GM21825 (cell line): ENCODE data around the gene TOR3A.

Source experiments
- ATAC-seq: cut with Tn5 transposase; IDR thresholded peaks from one replicate; pipeline ENCODE4 v1.9.1; 2021; ENCODE audit warnings: mild to moderate bottlenecking, moderate library complexity; ENCODE audit not compliant: unreplicated experiment

TOR3A gene

GRCh38 chr1:179144626-179145025 lies 62.8 kb downstream of the TOR3A start:
- ATAC-seq = no peak

- no peak for ATAC-seq
Observed at GRCh38 chr1:179145521-179145920, 63.7 kb downstream of the TOR3A start.
